HepG2 (cell line): ENCODE measurements around the gene GBGT1. TPM values are rescaled to one million over a fixed set of nuclear protein-coding genes. Genes with fewer than 3 reads are reported as not detected.

Source experiments
- ATAC-seq: fragments of 200-7000 bp; cut with Tn5 transposase; 3 replicates; pipeline ENCODE4 v1.9.1; 2020; ENCODE audit warnings: mild to moderate bottlenecking, moderate library complexity
- BruUV-seq: library from RNA; stranded (reverse); fragments of 400-500 nt; replicated peaks from 2 replicates; lab custom pipeline; 2021; lab: Mats Ljungman, UMichigan
- CTCF ChIA-PET: fragments of 300-600 bp; formaldehyde crosslinking; extraction: SDS; loops from one replicate; lab custom pipeline; 2021; ENCODE audit warnings: low total read pairs, inconsistent platforms, low intra/inter-chr PET ratio; lab: Yijun Ruan, JAX
- POLR2A ChIA-PET: fragments of 350-600 bp; sonication (Branson Sonifier 250); formaldehyde crosslinking; loops from one replicate; lab custom pipeline; 2020; ENCODE audit warnings: antibody characterized with exemption, inconsistent platforms; lab: Yijun Ruan, JAX
- DNase-seq: peaks from one replicate; pipeline ENCODE4 v3.0.0-alpha.2; 2015; ENCODE audit warnings: low spot score
- FAIRE-seq: peaks from 3 replicates; lab custom pipeline; 2011; peaks lifted over from hg19 to GRCh38; lab: Jason Lieb, UNC
- H2AFZ ChIP-seq: one replicate; pipeline ENCODE4 v1.6.1; 2011; ENCODE audit warnings: low read length, inconsistent platforms
- H3K27ac ChIP-seq: fragments of 300-600 bp; 3 replicates; pipeline ENCODE4 v1.8.0; 2011; ENCODE audit warnings: mixed run types, mild to moderate bottlenecking, mixed read lengths, low read length, inconsistent platforms; ENCODE audit not compliant: insufficient read depth; ENCODE audit errors: extremely low read length
- H3K27me3 ChIP-seq, 2 experiments: fragments of 200-600 bp in 1 of 2; 2 replicates in 1 of 2; 3 replicates in 1 of 2; pipeline versions ENCODE4 v1.6.0 to v1.8.0; 2011; ENCODE audit warnings: low read length in 2 of 2, mild to moderate bottlenecking in 2 of 2, moderate library complexity in 2 of 2, inconsistent platforms in 1 of 2; ENCODE audit not compliant: insufficient read depth in 2 of 2, control insufficient read depth in 1 of 2
- H3K36me3 ChIP-seq, 2 experiments: fragments of 200-600 bp in 1 of 2; replicated peaks in 1 of 2; 2 replicates in 1 of 2; 3 replicates in 1 of 2; pipeline versions ENCODE4 v1.5.1 to v1.8.0; 2011; ENCODE audit warnings: low read length in 2 of 2, inconsistent platforms in 1 of 2; ENCODE audit not compliant: insufficient read depth in 2 of 2, control insufficient read depth in 1 of 2
- H3K4me1 ChIP-seq: 2 replicates; pipeline ENCODE4 v1.5.1; 2012; ENCODE audit warnings: low read length, inconsistent platforms; ENCODE audit not compliant: insufficient read depth
- H3K4me2 ChIP-seq: 2 replicates; pipeline ENCODE4 v1.6.0; 2011; ENCODE audit warnings: low read depth, low read length, inconsistent platforms
- H3K4me3 ChIP-seq, 3 experiments: fragments of 200-600 bp in 1 of 3; sonication (generic), shearing (Covaris generic) in 1 of 3; replicated peaks in 1 of 3; 2 replicates each; pipeline ENCODE4 v1.5.1; 2011 to 2016; ENCODE audit warnings: low read length in 3 of 3, inconsistent platforms in 2 of 3, low read depth in 2 of 3, mild to moderate bottlenecking in 2 of 3, control low read depth in 1 of 3, mixed read lengths in 1 of 3; ENCODE audit not compliant: insufficient read depth in 1 of 3
- H3K79me2 ChIP-seq: one replicate; pipeline ENCODE4 v1.6.1; 2011; ENCODE audit warnings: low read length, inconsistent platforms; ENCODE audit not compliant: insufficient read depth
- H3K9ac ChIP-seq: 2 replicates; pipeline ENCODE4 v1.6.0; 2011; ENCODE audit warnings: mild to moderate bottlenecking, low read depth, low read length, inconsistent platforms; ENCODE audit not compliant: insufficient read depth
- H3K9me3 ChIP-seq: 2 replicates; pipeline ENCODE4 v1.5.1; 2012; ENCODE audit warnings: mild to moderate bottlenecking, low read length
- H4K20me1 ChIP-seq: 2 replicates; pipeline ENCODE4 v1.6.0; 2011; ENCODE audit warnings: inconsistent platforms, mild to moderate bottlenecking, low read length, moderate library complexity; ENCODE audit not compliant: insufficient read depth
- HMG20B ChIP-seq: conservative IDR thresholded peaks from 2 replicates; pipeline ENCODE4 v1.6.1; 2016; ENCODE audit warnings: missing genetic modification reagents, missing compliant biosample characterization
- KAT2B ChIP-seq: fragments of 150-350 bp; IDR thresholded peaks from 2 replicates; pipeline ENCODE4 v1.6.1; 2014; ENCODE audit warnings: low read depth, low read length, borderline replicate concordance
- MEIS2 ChIP-seq: sonication (generic); formaldehyde crosslinking; IDR thresholded peaks from 2 replicates; pipeline ENCODE4 v1.9.0; 2021; ENCODE audit warnings: mild to moderate bottlenecking, missing genetic modification reagents
- RBM22 ChIP-seq: fragments of 200-400 bp; formaldehyde crosslinking; optimal IDR thresholded peaks from 2 replicates; pipeline ENCODE3; 2017; ENCODE audit warnings: mild to moderate bottlenecking, low read length, moderate library complexity
- ZFAT ChIP-seq: sonication (generic); formaldehyde crosslinking; conservative IDR thresholded peaks from 2 replicates; pipeline ENCODE4 v1.8.1; 2023; ENCODE audit warnings: missing genetic modification reagents, inconsistent platforms
- ZNF253 ChIP-seq: sonication (generic); formaldehyde crosslinking; IDR thresholded peaks from 2 replicates; pipeline ENCODE4 v1.8.0; 2022; ENCODE audit warnings: mild to moderate bottlenecking, missing genetic modification reagents, borderline replicate concordance
- ZNF784 ChIP-seq: sonication (generic); formaldehyde crosslinking; IDR thresholded peaks from 2 replicates; pipeline ENCODE4 v1.5.1; 2020; ENCODE audit warnings: missing genetic modification reagents, mild to moderate bottlenecking, borderline replicate concordance
- WGBS: methylation state at CpG from one replicate; pipeline ENCODE4 v1.1.6; 2017; ENCODE audit warnings: low lambda C conversion rate; 5-methylcytosine and 5-hydroxymethylcytosine counted together
- in situ Hi-C: cut with HindIII; loops from 2 replicates; pipeline ENCODE4 v1.10.0; 2017; ENCODE audit warnings: low pct_unique_long_range_greater_than_20kb; ENCODE audit not compliant: extremely low pct_ligation_motif_present
- intact Hi-C: fragments of 100-400 bp; cut with micrococcal nuclease; formaldehyde crosslinking; loops from one replicate; pipeline ENCODE4 v1.10.0; 2022; ENCODE audit not compliant: unreplicated experiment
- polyA plus RNA-seq, 8 experiments: library from polyadenylated mRNA; depleted of rRNA in 3 of 8; stranded (reverse) in 7 of 8; unstranded in 1 of 8; fragments of >200 nt; fragmentation: Illumina TruSeq in 4 of 8; extraction: Trizol in 4 of 8; gene quantifications; 2 replicates each; pipeline versions ENCODE4 v1.2.1 to v1.2.3, GENCODE V29; 2011 to 2016; ENCODE audit warnings: low read depth in 4 of 8, missing spikeins in 1 of 8, mixed read lengths in 1 of 8; ENCODE audit not compliant: insufficient read depth in 1 of 8
- total RNA-seq, 5 experiments: library from RNA; depleted of rRNA; stranded (reverse); fragments of >200 nt; fragmentation: Illumina TruSeq; extraction: Trizol; gene quantifications; 2 replicates each; pipeline ENCODE4 v1.2.3, GENCODE V29; 2016; ENCODE audit warnings: low read depth in 1 of 5
- TF ChIP-seq, protein P1 (sequence below): sonication (generic); formaldehyde crosslinking; IDR thresholded peaks from 2 replicates; pipeline ENCODE4 v1.8.0; 2022; ENCODE audit warnings: missing genetic modification reagents, mild to moderate bottlenecking, borderline replicate concordance

The GBGT1 gene
- total and polyA plus RNA-seq, 2 of the 13 experiments (the other 11 are each of a cell fraction or from before 2014, with no cell fraction given), result not detected

DNA sequence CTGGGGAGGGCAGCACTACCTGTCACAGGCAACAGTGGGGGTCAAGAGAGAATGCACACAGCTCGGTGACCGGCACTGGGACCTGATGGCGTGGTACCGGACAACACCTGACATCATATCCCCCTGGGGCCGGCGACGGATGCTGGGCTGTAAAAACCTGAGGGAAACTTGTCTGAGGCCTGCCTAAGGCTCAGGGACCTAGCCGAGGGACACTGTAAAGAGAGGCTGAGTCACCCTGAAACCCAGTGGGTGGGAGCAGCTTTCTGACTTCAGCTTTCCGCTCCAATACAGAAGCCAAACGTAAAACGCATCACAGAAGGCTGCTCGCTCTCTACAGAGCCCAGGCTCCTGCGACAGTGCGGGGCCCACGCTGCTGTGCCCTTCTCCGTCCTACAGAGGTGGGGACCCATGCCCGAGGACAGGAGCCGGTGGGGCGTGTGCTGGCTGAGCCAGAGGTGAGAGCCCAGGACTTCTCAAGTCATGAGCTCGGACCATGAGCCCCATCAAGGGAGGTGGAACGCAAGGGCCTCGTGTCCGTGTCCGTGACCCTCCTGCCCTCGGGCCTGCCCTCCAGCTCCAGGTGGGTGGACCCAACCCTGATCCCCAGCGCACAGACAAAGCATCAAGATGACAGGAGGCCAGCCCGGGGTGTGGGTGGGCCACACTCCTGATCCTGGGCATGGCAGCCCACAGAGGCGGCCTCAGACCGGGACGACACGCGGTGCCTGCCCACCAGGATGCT, 47.9 kb downstream of the GBGT1 start:
- Histone ChIP-seq H3K36me3 (peaks cover 2% of the 10 kb centered on the region in 2 experiments; a peak in 2 of 5 replicates), H3K27me3 (no peaks in the 10 kb centered on the region), H3K9ac (no peak overlapping the region), H3K9me3 (no peaks in the 10 kb centered on the region), H3K4me3 (no peak overlapping the region), H4K20me1 (peaks cover 36% of the 10 kb centered on the region; the same call in 1 of the 2 replicates), H3K4me2 (no peak overlapping the region), H2AFZ (no peak overlapping the region), H3K79me2 (no peaks in the 10 kb centered on the region), H3K27ac (no peak overlapping the region), H3K4me1 (peaks cover 36% of the 10 kb centered on the region)
- TF ChIP-seq MEIS2 (CRISPR knock-in tag) (no peak), RBM22 (peak; percentile 35), ZFAT (no peak)
- DNase-seq, result no peak
- WGBS, result 100% methylated on average over 7 of the region's 32 CpGs
- no peak for ATAC-seq
- POLR2A ChIA-PET, result no interaction called here
- in situ Hi-C loops (no loop called here), intact Hi-C loops (no loop called here)
- no peak for FAIRE-seq
- CTCF ChIA-PET, result no interaction called here
- no TSS peak for BruUV-seq

GRCh38 chr9:133114886-133115603, 48.7 kb downstream of the GBGT1 start:
- BruUV-seq, result no TSS peak
- ATAC-seq, result no peak
- Histone ChIP-seq H3K27me3 (no peaks in the 10 kb centered on the region), H3K4me3 (no peak overlapping the region), H3K9ac (no peak overlapping the region), H3K9me3 (no peaks in the 10 kb centered on the region), H3K27ac (no peak overlapping the region), H4K20me1 (peaks cover 36% of the 10 kb centered on the region; the same call in 1 of the 2 replicates), H3K4me2 (no peak overlapping the region), H3K79me2 (no peaks in the 10 kb centered on the region), H3K4me1 (peaks cover 34% of the 10 kb centered on the region), H2AFZ (no peak overlapping the region), H3K36me3 (peaks cover 4 to 8% of the 10 kb centered on the region in 2 experiments; a peak in 4 of 5 replicates)
- FAIRE-seq, result no peak
- DNase-seq, result no peak
- ChIA-PET CTCF (no interaction called here), POLR2A (interaction anchor here (1.9 kb wide), 1 partner anchor 29 kb away, joined by 7 read pairs; no protein-coding TSS in a partner anchor)
- intact Hi-C loops, result no loop called here
- TF ChIP-seq, protein P1, sequence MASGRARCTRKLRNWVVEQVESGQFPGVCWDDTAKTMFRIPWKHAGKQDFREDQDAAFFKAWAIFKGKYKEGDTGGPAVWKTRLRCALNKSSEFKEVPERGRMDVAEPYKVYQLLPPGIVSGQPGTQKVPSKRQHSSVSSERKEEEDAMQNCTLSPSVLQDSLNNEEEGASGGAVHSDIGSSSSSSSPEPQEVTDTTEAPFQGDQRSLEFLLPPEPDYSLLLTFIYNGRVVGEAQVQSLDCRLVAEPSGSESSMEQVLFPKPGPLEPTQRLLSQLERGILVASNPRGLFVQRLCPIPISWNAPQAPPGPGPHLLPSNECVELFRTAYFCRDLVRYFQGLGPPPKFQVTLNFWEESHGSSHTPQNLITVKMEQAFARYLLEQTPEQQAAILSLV (CRISPR knock-in tag), result no peak
- TF ChIP-seq ZNF784 (CRISPR knock-in tag) (no peak), KAT2B (no peak), HMG20B (CRISPR knock-in tag) (no peak), ZNF253 (CRISPR knock-in tag) (no peak)
- 60% methylated on average over 1 of the region's 19 CpGs for WGBS
- in situ Hi-C loops, result no loop called here
